Astrocyte (in vitro differentiated cells and primary cell): Measurements from ENCODE around the gene EMP3. TPM values are rescaled to one million over a fixed set of nuclear protein-coding genes. Genes with fewer than 3 reads are reported as not detected.

Experiments
- DNase-seq: peaks from one replicate; pipeline ENCODE4 v3.0.0-alpha.2; 2010; ENCODE audit warnings: low read depth
- FAIRE-seq: peaks from 2 replicates; lab custom pipeline; 2011; peaks lifted over from hg19 to GRCh38; lab: Jason Lieb, UNC
- H2AFZ ChIP-seq: 2 replicates; pipeline ENCODE4 v1.6.0; 2012; ENCODE audit warnings: low read depth, low read length, inconsistent platforms
- H3K27ac ChIP-seq: 2 replicates; pipeline ENCODE4 v1.5.1; 2011; ENCODE audit warnings: low read depth, low read length, inconsistent platforms
- H3K27me3 ChIP-seq: 2 replicates; pipeline ENCODE4 v1.6.0; 2011; ENCODE audit warnings: low read length, inconsistent platforms; ENCODE audit not compliant: insufficient read depth
- H3K36me3 ChIP-seq: 2 replicates; pipeline ENCODE4 v1.5.1; 2011; ENCODE audit warnings: low read length, inconsistent platforms; ENCODE audit not compliant: insufficient read depth
- H3K4me1 ChIP-seq: 2 replicates; pipeline ENCODE4 v1.5.1; 2011; ENCODE audit warnings: low read length, inconsistent platforms; ENCODE audit not compliant: insufficient read depth
- H3K4me2 ChIP-seq: 2 replicates; pipeline ENCODE4 v1.6.0; 2012; ENCODE audit warnings: low read length, inconsistent platforms
- H3K4me3 ChIP-seq: 2 replicates; pipeline ENCODE4 v1.5.1; 2011; ENCODE audit warnings: low read depth, mild to moderate bottlenecking, low read length, inconsistent platforms; ENCODE audit not compliant: insufficient read depth
- H3K79me2 ChIP-seq: 2 replicates; pipeline ENCODE4 v1.6.0; 2012; ENCODE audit warnings: mild to moderate bottlenecking, low read length, inconsistent platforms; ENCODE audit not compliant: insufficient read depth
- H3K9ac ChIP-seq: 2 replicates; pipeline ENCODE4 v1.6.0; 2012; ENCODE audit warnings: mild to moderate bottlenecking, low read length, inconsistent platforms
- H3K9me3 ChIP-seq: 2 replicates; pipeline ENCODE4 v1.5.1; 2012; ENCODE audit warnings: low read depth, mild to moderate bottlenecking, low read length, inconsistent platforms; ENCODE audit not compliant: insufficient read depth
- H4K20me1 ChIP-seq: 2 replicates; pipeline ENCODE4 v1.6.0; 2012; ENCODE audit warnings: low read length, inconsistent platforms; ENCODE audit not compliant: insufficient read depth
- H3K27ac Mint-ChIP-seq: one replicate; pipeline ENCODE4 v1.8.0; 2021; ENCODE audit warnings: mild to moderate bottlenecking, mixed read lengths; ENCODE audit not compliant: unreplicated experiment
- H3K27me3 Mint-ChIP-seq: one replicate; pipeline ENCODE4 v1.8.0; 2021; ENCODE audit warnings: low read depth, mixed read lengths; ENCODE audit not compliant: unreplicated experiment
- H3K36me3 Mint-ChIP-seq: one replicate; pipeline ENCODE4 v1.8.0; 2021; ENCODE audit warnings: low read depth, mixed read lengths; ENCODE audit not compliant: unreplicated experiment
- H3K4me1 Mint-ChIP-seq: one replicate; pipeline ENCODE4 v1.8.0; 2021; ENCODE audit warnings: low read depth, mixed read lengths; ENCODE audit not compliant: unreplicated experiment
- H3K4me3 Mint-ChIP-seq: one replicate; pipeline ENCODE4 v1.8.0; 2021; ENCODE audit warnings: mild to moderate bottlenecking, moderate library complexity, mixed read lengths; ENCODE audit not compliant: unreplicated experiment
- H3K9me3 Mint-ChIP-seq: one replicate; pipeline ENCODE4 v1.8.0; 2021; ENCODE audit warnings: mild to moderate bottlenecking, mixed read lengths; ENCODE audit not compliant: unreplicated experiment
- CTCF ChIP-seq: IDR thresholded peaks from 2 replicates; pipeline ENCODE4 v1.5.1; 2011; ENCODE audit warnings: low read depth, mild to moderate bottlenecking, inconsistent platforms, low read length, moderate library complexity; ENCODE audit not compliant: insufficient read depth
- EZH2 ChIP-seq: IDR thresholded peaks from 2 replicates; pipeline ENCODE4 v1.6.1; 2012; ENCODE audit warnings: mild to moderate bottlenecking, low read length, inconsistent platforms; ENCODE audit not compliant: insufficient read depth
- total RNA-seq: library from RNA; stranded (reverse); gene quantifications from 2 replicates; pipeline ENCODE4 v1.2.1, GENCODE V29; 2021

The EMP3 gene
- total RNA-seq, 1 donor from 2014 or later: 217 TPM

- Mint-ChIP-seq H3K36me3 (no peaks in the 10 kb centered on the region), H3K27ac (no peak overlapping the region), H3K4me1 (no peaks in the 10 kb centered on the region), H3K27me3 (peaks cover 5% of the 10 kb centered on the region), H3K4me3 (no peak overlapping the region), H3K9me3 (peaks cover 3% of the 10 kb centered on the region)
- Histone ChIP-seq H4K20me1 (no peaks in the 10 kb centered on the region), H3K9me3 (no peaks in the 10 kb centered on the region), H2AFZ (no peak overlapping the region), H3K4me1 (no peaks in the 10 kb centered on the region), H3K9ac (no peak overlapping the region), H3K36me3 (no peaks in the 10 kb centered on the region), H3K79me2 (no peaks in the 10 kb centered on the region), H3K4me3 (no peak overlapping the region), H3K27me3 (peaks cover 3% of the 10 kb centered on the region), H3K4me2 (no peak overlapping the region), H3K27ac (no peak overlapping the region)
- DNase-seq (no peak), FAIRE-seq (no peak)
- TF ChIP-seq EZH2 (no peak), CTCF (no peak)
Observed at GRCh38 chr19:48303367-48303766, 22.0 kb upstream of the EMP3 start.

GRCh38 chr19:48303866-48304265 lies 21.5 kb upstream of the EMP3 start:
- DNase-seq (no peak), FAIRE-seq (no peak)
- H3K4me1 Mint-ChIP-seq: no peaks in the 10 kb centered on the region
- Histone ChIP-seq H3K4me3 (no peak overlapping the region), H4K20me1 (no peaks in the 10 kb centered on the region), H3K9me3 (no peaks in the 10 kb centered on the region), H3K79me2 (no peaks in the 10 kb centered on the region), H3K4me2 (no peak overlapping the region), H2AFZ (no peak overlapping the region), H3K36me3 (no peaks in the 10 kb centered on the region), H3K9ac (no peak overlapping the region), H3K27me3 (peaks cover 3% of the 10 kb centered on the region), H3K27ac (no peak overlapping the region), H3K4me1 (no peaks in the 10 kb centered on the region)
- H3K27me3 Mint-ChIP-seq: peaks cover 5% of the 10 kb centered on the region
- H3K27ac Mint-ChIP-seq: no peak overlapping the region
- TF ChIP-seq EZH2 (no peak), CTCF (no peak)
- peaks cover 3% of the 10 kb centered on the region for H3K9me3 Mint-ChIP-seq
- no peak overlapping the region for H3K4me3 Mint-ChIP-seq
- no peaks in the 10 kb centered on the region for H3K36me3 Mint-ChIP-seq

- Histone ChIP-seq H3K4me2 (no peak overlapping the region), H2AFZ (no peak overlapping the region)
Observed at GRCh38 chr19:48308631-48309586, 16.4 kb upstream of the EMP3 start.

More at GRCh38 chr19:48308631-48309586, 16.4 kb upstream of the EMP3 start:
- H3K4me3 Mint-ChIP-seq: no peak overlapping the region
- H4K20me1 ChIP-seq: no peaks in the 10 kb centered on the region
- no peaks in the 10 kb centered on the region for H3K4me1 ChIP-seq
- TF ChIP-seq EZH2 (no peak), CTCF (no peak)
- no peak overlapping the region for H3K4me3 ChIP-seq
- no peaks in the 10 kb centered on the region for H3K36me3 Mint-ChIP-seq
- no peak overlapping the region for H3K9ac ChIP-seq
- no peak overlapping the region for H3K27ac Mint-ChIP-seq
- peaks cover 4% of the 10 kb centered on the region for H3K4me1 Mint-ChIP-seq
- peaks cover 6% of the 10 kb centered on the region for H3K9me3 Mint-ChIP-seq
- no peak overlapping the region for H3K27ac ChIP-seq
- FAIRE-seq (no peak), DNase-seq (no peak)
- H3K79me2 ChIP-seq: no peaks in the 10 kb centered on the region
- peaks cover 3% of the 10 kb centered on the region for H3K27me3 ChIP-seq
- no peaks in the 10 kb centered on the region for H3K36me3 ChIP-seq
- no peaks in the 10 kb centered on the region for H3K9me3 ChIP-seq
- peaks cover 10% of the 10 kb centered on the region for H3K27me3 Mint-ChIP-seq
